NCI-H1436 (cell line): ENCODE measurements around the gene MPIG6B.

Experiments
- DNase-seq: peaks from one replicate; lab custom pipeline; 2025; lab: John Stamatoyannopoulos, UW

The MPIG6B gene

DNA sequence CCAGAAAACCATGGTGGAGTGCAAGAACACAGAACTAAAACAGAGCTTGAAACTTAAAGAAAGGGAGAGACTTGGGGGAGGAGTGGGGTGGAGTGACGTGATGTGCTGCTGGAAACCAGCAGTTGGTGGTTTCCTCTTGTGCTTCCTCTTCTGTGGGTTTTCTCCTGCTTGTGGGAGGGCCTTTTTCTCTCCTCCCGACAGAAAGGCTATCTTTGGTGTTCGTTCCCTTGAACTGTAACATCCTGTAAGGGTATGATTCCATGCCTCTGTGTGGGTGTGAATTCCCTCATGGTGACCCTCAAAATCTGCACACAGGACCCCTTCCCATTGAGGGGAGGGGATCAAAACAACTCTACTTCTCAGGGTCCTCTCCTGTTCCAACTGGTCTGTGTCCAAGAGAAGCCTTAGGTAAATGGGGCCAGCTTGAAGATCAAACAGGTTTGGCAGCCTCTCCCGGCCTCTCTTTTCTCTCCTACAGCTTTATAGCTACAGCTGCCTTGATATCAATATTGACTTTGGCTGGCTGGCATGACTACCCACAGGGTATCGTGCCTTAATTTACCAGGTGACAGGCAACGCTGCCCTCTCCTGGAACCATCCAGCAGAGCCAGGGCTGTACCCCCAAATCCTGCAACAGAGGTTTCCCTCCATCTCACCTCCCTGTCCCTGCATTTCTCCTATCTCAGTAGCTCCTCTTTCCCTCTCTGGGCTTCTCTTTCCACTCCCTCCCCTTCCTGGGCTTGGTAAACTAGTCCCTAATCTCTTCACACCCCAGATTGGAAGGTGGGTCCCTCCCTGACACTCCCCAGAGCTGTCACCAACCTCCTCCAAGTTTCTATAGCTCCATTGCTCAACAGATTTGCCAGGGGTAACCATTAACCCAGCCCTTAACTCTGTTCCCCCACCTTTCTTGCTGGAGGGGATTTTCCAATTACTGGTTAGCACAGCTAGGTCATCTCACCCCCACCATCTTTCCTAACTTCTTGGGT, 15.1 kb downstream of the MPIG6B start:
- peak; percentile 31 for DNase-seq

DNA sequence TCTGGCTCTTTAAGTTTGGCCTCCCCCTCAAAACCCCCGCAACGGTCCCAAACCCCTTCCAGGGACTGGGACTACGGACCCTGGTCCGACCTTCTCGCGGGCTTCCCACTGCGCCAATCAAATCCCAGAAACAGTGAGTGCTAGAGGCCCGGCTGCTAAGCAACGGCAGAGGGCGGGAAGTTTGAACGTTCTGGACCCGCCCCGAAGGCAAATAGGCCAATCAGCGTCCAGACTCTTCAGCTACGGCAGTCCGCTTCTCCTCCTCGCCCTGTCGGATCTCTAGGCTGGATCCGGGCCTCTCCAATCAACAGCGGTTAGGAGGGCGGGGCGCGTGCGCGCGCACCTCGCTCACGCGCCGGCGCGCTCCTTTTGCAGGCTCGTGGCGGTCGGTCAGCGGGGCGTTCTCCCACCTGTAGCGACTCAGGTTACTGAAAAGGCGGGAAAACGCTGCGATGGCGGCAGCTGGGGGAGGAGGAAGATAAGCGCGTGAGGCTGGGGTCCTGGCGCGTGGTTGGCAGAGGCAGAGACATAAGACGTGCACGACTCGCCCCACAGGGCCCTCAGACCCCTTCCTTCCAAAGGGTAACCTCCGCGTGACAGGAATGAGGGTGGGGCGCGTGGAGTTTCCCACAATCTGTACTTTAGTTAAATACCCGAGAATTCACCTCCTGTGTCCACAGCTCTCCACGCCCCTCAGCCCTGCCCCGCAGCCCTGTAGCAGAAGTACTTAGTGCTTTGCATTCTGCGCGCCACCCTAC, 16.6 kb downstream of the MPIG6B start, which contains the start of gene MSH5:
TSS of gene MSH5 (plus strand) at position 367 of the 758 bp plus-strand sequence. CDS start 462 bp downstream, outside the sequence.
- peak; percentile 98 for DNase-seq

DNA sequence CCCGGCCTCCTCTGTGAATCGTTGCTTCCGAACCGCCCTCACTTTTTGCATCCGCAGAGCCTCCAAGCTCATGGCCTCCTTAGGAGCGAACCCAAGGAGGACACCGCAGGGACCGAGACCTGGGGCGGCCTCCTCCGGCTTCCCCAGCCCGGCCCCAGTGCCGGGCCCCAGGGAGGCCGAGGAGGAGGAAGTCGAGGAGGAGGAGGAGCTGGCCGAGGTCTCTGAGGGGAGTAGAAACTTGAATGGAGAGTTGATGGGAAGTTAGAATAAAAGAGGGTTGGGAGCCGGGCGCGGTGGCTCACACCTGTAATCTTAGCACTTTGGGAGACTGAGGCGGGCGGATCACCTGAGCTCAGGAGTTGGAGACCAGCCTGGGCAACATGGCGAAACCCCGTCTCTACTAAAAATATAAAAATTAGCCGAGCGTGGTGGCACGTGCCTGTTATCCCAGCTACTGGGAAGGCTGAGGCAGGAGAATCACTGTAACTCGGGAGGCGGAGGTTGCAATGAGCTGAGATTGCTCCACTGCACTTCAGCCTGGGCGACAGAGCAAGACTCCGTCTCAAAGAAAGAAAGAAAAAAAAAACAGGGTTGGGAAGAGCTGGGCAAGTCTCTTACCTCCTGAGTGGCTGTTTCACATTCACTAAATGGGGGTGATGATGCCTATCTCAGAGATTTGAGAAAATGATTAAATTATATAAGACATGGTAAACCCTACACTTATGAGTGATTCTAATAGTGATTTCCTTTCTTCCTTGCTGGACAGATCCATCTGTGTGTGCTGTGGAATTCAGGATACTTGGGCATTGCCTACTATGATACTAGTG, 17.4 kb downstream of the MPIG6B start:
- peak; percentile 42 for DNase-seq

DNA sequence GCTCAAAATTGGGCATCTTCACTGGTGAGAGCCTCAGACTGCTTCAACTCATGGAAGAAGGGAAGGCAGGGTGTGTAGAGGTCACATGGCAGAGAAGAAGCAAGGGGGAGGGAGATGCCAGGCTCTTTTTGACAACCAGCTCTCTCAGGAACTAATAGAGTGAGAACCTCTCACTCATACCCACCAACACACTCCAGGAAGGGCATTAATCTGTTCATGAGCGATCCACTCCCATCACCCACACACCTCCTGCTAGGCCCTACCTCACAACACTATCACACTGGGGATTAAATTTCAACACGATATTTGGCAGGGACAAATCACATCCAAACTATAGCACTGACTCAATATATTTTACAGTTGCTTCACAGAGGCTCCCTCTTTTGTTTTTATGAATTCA, 18.6 kb downstream of the MPIG6B start:
- DNase-seq = no peak

DNA sequence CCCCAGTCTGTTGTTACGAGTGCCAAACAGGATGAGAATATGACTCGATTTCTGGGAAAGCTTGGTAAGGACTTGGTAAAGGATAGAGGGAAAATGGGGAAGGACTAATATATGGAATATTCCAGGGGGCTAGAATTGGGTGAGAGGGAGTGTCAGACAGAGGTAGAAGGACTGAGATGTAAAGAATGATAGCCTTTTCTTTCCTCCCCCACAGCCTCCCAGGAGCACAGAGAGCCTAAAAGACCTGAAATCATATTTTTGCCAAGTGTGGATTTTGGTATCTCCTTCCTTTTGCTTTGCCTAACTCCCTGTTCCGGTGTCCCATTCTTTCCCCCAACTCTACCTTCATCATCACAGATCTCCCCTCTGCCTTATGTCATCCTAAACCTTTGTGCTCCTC, 19.7 kb downstream of the MPIG6B start:
- DNase-seq = no peak

DNA sequence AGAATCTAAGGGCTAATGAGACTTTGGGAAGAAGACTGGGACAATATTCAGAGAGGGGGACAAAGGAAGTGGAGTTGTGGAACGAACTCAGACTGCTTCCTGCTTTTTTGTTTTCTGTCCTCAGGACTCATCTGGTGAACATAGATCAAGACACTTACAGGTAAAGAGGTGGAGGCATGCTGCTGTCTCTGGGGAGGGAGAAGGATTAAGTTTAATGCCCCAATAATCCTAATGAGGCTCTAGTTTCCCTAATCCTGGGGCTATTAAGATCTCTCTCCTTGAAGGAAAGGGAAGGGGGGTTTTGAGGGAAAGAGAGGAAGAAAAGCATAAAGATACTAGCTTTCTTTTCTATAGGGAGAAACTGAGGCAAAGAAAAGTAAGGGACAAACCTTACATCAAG, 21.2 kb downstream of the MPIG6B start:
- DNase-seq = no peak

DNA sequence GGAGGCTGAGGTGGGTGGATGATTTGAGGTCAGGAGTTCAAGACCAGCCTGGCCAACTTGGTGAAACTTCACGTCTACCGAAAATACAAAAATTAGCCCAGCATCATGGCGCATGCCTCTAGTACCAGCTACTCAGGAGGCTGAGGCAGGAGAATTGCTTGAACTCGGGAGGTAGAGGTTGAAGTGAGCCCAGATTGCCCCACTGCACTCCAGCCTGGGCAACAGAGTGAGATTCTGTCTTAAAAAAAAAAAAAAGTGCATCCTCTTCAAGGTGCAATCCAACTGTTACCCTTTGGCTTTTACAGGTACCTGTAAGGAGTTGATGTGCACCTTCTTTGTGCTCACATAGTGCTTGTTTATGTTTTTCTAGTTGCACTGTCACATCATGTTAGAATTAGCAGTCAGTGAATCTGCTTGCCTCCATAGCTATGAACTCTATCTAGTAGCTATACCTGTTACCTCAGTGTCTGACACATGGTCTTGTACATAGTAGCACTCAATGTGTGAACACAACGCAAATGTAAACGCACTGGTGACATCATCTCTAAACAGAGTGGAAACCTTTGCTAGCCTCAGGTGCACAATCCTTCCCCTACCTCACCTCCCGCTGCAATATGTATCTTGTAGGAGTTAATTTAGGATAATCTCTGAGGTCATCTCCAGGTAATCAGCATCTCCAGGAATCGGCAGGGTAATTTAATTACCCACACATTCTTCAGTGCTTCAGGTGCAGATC, 26.3 kb downstream of the MPIG6B start:
- no peak for DNase-seq

DNA sequence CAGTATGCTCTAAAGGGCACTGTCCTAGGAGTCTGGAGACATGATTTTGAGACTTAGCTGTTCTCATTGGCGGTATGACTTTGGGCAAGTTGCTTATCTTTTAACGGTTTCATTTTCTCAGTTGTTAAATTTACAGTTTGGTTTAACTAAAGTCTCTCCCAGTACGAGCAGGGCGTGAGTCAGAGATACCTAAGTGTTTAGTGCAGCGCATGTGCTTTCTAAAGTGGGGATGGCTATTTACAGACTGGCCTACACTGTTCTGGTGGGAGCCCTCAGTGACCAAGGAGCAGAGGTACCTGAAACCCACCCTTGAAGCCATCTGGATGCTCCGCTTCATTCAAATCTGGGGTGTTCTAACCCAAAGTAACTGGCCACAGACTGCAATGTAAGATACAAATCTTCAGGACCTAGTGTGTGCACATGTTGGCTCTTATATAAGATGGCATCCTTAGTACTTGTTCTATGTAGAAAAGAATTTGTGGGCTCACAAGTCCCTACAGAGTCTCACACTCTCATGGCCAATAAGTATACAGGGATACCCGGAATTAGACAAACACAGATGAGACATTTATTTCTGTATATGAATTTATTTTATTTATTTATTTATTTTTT, 27.3 kb downstream of the MPIG6B start:
- DNase-seq = no peak

DNA sequence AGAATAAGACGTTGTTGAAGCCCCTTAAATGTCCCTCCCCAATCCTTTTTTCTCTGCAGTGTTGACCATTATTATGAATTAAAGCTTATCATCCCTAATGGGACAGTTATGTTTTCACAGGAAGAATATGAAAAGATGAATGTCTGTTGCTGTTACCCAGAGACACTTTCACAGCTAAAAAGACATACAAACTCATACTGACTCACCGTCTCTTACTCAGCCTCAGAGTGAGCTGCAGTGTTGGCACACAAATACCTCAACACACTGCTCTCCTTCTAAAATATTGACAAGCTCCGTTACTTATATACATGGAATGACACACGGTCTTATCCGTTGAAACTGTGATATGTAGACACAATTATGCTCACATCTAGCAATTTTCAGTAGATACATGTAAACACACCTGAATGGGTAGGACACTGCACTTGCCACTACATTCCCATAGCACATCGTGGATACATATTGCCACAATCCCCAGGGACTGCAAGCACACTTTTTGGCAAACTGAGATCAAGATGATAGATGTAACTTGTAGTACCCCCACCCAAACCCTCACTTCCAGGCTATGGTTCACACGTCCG, 29.7 kb downstream of the MPIG6B start:
- DNase-seq = no peak

DNA sequence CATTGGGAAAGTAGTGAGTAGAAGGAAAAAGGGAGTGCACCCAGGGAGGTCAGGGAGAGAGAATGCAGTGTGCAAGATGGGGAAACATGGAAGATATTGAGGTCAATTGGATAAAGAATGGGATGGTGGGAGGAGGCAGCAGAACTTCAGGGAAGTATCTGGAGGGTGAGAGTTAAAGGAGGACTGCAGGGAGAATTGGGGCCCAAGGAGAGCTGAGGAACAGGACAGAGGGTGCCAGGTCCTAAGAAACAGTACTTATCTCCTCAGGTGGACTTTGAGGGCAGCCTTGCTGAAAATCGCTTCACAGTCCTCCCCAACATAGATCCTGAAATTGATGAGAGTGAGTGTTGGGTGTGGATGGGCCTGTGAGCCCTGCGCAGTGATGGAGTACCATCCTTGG, 35.1 kb downstream of the MPIG6B start:
- no peak for DNase-seq

DNA sequence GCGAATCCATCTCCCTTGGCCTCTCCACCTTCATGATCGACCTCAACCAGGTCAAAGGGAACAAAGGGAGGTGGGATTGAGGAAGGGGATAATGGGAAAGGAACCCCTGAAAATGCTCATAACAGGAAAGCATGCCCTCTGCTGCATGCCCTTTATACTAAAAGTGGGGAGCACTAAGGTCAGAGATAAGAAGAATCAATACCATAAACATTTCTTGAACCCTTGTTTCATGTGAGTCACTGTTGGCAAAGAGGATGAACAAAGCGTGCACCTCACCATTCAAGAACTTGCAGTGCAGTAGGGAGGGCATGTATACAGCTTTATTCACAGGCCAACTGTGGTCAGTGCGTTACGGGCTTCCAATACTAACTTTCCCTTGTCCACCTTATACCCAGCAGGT, 37.6 kb downstream of the MPIG6B start:
- DNase-seq = no peak

DNA sequence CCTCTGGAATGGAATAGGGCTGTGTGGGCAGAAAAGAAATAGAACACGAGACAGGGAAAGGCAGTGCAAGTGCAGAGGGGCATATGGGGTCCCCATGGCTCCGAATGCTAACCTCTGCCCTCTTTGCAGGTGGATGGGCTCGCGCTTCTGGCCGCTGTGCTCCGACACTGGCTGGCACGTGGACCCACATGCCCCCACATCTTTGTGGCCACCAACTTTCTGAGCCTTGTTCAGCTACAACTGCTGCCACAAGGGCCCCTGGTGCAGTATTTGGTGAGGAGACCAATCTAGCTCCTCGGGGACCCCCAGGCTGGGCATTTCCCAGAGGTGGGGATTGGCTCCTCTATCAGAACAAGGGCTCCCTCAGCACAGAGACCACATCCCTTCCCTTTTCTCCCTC, 38.2 kb downstream of the MPIG6B start:
- no peak for DNase-seq

DNA sequence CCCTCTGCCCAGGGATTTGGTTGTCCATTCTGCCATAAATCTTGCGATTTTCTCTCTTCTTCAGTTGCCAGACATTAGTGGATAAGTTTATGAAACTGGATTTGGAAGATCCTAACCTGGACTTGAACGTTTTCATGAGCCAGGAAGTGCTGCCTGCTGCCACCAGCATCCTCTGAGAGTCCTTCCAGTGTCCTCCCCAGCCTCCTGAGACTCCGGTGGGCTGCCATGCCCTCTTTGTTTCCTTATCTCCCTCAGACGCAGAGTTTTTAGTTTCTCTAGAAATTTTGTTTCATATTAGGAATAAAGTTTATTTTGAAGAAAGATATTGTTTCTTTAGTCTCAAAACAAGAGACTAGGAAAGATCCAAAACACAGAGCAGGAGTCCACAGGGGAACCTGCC, 39.2 kb downstream of the MPIG6B start, which contains the start of gene SAPCD1:
TSS of gene SAPCD1 (plus strand) at position 301 of the 400 bp plus-strand sequence. CDS start 399 bp downstream, outside the sequence.
- no peak for DNase-seq

DNA sequence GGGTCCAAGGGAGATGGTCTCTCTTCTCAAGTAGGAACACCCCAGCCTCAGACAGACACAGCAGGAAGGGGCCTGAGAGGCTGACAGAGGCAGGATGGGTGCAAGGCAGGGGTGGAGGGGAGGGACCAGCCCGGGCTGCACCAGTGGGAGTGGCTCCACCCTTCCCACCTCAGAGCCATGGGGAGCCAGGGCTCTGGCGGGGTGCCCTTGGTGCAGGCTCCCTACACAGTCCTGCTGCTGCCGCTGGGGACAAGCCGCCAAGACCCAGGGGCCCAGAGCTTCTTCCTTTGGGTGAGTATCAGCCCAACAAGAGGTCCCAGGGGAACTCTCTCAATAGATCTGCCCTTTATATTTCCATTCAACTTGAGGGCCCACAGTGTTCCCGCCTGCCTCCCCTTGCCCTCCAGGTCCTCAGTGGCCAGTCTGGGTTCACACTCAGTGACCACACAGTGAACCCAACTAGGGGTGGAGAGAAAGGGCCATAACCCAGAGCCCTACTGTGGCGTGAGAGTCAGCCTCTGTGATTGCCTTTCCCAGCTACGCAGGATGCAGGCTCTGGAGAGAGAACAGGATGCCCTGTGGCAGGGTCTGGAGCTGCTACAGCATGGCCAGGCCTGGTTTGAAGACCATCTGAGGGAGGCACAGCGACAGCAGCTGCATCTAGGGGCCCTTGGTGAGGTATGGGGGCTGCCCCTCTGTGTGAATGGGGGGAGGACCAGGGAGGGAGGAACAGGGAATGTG, 39.9 kb downstream of the MPIG6B start:
- no peak for DNase-seq

DNA sequence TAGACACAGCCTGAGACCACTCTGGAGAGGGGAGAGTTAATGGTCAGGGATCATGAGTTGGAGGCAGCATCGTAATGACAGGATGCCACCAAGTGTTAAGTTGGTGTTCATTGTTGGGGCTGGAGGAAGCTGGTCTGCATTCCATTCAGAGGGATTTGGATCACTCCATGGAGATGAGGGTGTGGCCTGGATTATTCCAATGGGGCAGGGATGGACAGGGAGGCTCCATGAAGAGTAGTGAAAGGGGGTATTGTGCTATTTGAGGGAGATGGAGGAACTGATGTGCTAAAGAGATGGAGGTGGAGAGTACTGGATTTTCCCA, 40.4 kb downstream of the MPIG6B start:
- no peak for DNase-seq

DNA sequence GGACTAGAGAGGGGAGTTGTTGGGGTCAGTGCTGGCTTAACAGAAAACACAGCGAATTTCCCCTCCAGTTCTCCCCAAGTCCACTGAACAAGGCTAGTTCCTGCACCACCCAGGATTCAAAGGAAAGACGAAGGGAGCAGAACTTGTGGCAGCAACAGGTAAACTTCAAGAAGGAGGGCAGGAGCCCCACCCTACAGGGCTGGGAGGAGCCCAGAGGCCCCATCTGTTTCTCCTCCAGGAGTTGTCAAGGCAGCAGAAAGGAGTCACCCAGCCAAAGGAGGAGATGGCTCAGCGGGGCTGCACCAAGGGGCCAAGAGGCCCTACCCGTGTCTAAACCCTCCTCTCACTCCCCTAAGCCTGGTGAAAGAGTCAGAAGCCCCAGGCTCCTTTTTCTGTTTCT, 41.0 kb downstream of the MPIG6B start:
- no peak for DNase-seq

DNA sequence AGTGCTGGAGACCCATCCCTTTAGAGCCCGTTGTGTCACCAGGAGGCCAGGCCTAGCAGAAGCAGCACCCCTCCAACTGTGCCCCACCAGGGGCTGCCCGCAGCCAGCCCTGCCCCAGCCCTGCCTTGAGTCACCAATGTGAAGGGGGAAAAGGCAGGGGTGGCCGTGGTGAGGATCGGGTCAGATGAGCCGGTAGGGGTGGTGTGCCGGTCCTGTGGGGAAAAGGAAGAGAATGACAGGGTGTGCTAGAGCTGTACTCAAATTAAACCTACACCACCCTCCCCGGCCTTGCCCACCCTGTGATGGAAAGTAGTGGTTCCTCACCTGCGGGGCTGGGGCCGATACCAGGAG, 42.4 kb downstream of the MPIG6B start:
- DNase-seq = no peak

DNA sequence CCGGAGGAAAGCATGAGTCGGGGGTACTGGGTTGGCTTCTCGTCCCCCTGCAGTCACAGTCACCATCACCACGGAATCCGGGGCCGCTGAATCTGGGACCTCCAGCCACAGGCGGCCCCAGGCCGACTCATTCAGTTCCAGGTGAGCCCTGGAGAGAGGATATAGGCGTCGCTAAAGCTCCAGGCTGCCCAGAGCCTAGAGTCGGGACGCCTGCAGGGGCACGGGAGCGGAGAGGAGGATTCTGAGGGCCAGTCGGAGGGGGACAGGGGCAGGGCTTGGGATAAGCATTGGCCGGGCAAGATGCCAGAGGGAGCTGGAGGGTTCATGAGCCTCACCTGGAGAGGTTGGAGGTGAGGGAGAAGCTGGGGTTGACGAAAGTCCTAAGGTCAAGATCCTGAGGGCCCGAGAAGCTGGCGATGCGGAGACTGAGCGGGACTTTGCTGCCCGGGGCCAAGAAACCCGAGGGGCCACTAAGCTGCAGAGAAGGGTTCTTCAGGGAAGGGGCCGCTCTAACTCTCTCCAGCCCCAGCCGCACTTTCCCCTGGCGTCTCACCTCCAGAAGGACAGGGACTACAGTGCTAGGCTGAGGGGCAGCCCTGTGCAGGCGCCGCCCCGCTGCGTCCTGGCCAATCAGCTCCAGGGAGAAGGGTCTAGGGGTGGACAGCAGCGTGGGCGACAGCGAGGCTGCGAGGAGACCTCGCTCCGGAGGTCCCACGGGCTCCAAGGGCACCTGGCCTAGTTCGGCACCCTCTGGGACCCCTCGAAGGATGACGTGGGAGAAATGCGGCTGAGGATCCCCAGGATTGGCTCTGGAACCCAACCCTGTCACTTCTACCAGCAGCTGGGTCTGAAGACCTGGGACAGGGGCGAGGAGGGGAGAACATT, 43.0 kb downstream of the MPIG6B start:
- DNase-seq = no peak

DNA sequence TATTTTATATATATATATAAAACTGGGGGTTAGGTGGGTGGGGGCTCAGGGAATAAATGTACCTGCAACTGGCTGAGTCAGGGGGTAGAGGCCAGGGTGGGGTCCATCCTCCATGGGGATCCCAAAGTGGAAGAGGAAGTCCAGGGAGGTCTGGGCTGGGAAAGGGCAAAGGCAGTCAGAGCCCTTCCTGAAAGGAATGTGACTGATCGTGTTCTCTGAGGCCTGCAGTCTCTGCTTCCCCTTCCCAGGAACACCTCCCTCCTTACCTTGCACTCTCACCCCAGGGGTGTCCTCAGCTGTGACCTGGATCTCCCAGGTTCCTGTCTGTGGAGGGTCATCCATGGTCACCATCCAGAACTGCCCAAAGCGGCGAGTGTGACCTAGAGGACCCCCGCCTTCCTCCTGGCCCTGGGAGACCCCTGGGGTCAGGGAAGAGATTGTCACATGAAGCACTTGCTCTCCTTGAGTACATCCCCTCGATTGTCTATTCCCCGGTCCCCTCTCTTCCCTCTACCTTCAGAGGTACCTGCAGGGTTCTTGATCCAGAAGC, 44.0 kb downstream of the MPIG6B start:
- no peak for DNase-seq
